Measurements from ENCODE around the gene NQO2.

Gene NQO2

DNA sequence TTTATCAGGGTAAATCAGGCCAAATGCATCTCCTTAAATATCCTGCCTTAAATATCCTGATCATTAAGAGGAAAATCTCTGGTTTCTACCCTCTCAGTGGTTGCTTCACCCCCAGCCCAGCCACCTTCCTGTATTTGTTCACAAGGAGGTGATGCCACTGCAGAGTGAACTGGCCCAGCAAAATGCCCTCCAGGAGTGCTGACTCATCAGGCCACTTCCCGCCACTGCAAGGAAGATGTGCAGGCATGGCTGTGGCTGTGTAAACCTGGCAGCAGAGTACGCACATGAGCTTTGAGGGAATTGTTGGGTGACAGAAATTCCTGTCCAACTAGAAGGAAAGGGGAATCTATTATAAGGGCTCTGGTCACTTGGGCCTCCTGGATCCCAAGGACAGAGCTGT is 13.8 kb downstream of the NQO2 start:
- H3K27ac ChIP-seq (ENCODE audit: extremely low read depth, low read depth, low read length): no peak overlapping the region
- H3K9me3 ChIP-seq (ENCODE audit: control insufficient read depth, insufficient read depth, low read depth, low read length): no peaks in the 10 kb centered on the region
- H3K4me3 ChIP-seq (ENCODE audit: low read depth, low read length): no peak overlapping the region
- H3K4me1 ChIP-seq (ENCODE audit: control insufficient read depth, insufficient read depth, low read length): no peaks in the 10 kb centered on the region
- peak; percentile 61; the same call in 1 of the 2 replicates for TF ChIP-seq GLIS1 (tag by site-specific recombination; IDR thresholded peaks at IDR 0.05)
- TF ChIP-seq, protein P1, sequence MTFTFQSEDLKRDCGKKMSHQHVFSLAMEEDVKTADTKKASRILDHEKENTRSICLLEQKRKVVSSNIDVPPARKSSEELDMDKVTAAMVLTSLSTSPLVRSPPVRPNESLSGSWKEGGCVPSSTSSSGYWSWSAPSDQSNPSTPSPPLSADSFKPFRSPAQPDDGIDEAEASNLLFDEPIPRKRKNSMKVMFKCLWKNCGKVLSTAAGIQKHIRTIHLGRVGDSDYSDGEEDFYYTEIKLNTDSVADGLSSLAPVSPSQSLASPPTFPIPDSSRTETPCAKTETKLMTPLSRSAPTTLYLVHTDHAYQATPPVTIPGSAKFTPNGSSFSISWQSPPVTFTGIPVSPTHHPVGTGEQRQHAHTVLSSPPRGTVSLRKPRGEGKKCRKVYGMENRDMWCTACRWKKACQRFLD (tag by site-specific recombination; IDR thresholded peaks at IDR 0.05): no peak
- ChIA-PET CTCF (interaction anchor here (1.8 kb wide), 1 partner anchor 12 kb away, joined by 8 read pairs; no protein-coding TSS in a partner anchor), POLR2A (interaction anchor here (1.2 kb wide), 1 partner anchor 12 kb away, joined by 3 read pairs; no protein-coding TSS in a partner anchor)
- peaks cover 3 to 73% of the 10 kb centered on the region in 2 experiments; a peak in 1 of 3 replicates for H3K36me3 ChIP-seq (ENCODE audit: control insufficient read depth in 2 of 2, insufficient read depth in 1 of 2, low read length in 2 of 2)

DNA sequence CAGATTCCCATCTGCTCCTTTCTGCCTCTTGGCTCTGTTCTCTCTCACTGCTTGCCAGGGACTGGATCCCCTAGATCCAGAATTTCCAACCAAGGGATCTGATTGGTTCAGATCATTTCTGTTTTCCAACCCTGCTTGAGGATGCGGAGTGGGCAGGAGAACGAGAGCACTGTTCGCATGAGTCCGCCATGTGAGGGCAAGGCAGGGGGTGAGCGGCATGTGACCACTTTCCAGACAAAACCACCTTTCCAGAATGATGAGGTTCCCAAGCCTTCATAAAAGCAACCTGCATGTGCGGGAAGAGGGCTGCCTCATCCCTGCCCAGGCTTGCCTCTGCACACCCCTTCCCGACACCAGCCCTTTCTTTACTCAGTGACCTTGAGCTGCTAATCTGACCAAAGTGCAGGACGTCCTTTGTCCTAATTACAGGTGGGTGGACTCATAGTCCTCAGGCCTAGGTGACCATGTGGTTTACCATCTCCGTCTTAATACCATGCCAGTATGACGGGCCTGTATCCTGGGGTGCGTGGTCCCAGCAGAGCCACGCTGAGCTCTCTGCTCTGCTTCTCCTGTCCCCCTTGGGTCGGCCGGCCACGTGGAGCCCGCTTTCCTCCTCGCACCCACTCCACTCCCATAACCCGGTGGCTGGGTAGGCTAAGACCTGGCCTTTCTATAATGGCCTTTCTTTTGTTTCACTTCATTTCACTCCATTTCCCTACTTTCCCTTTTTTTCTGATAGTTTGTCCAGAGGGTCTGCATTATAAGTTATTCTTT is 14.4 kb downstream of the NQO2 start:
- POLR2A ChIA-PET: interaction anchor here (1.0 to 1.2 kb wide), 2 partner anchors 12 to 15 kb away, joined by 3 to 4 read pairs; partner anchors contain the start of gene NQO2
- CTCF ChIA-PET: interaction anchor here (1.8 kb wide), 1 partner anchor 12 kb away, joined by 8 read pairs; no protein-coding TSS in a partner anchor
- H3K4me1 ChIP-seq (ENCODE audit: control insufficient read depth, insufficient read depth, low read length): no peaks in the 10 kb centered on the region
- peaks cover 6 to 73% of the 10 kb centered on the region in 2 experiments; a peak in 1 of 3 replicates for H3K36me3 ChIP-seq (ENCODE audit: control insufficient read depth in 2 of 2, insufficient read depth in 1 of 2, low read length in 2 of 2)
- TF ChIP-seq ZNF549 (tag by site-specific recombination; IDR thresholded peaks at IDR 0.05) (no peak), KLF1 (tag by site-specific recombination; IDR thresholded peaks at IDR 0.05) (no peak), ZNF157 (tag by site-specific recombination; IDR thresholded peaks at IDR 0.05) (no peak), HOXC10 (CRISPR knock-in tag; IDR thresholded peaks at IDR 0.05) (no peak), ZNF777 (tag by site-specific recombination; IDR thresholded peaks at IDR 0.05; ENCODE audit: borderline replicate concordance) (no peak), SP7 (tag by site-specific recombination; IDR thresholded peaks at IDR 0.05) (no peak), ZNF354C (tag by site-specific recombination; IDR thresholded peaks at IDR 0.05; ENCODE audit: borderline replicate concordance, low read depth) (no peak), ZNF621 (tag by site-specific recombination; IDR thresholded peaks at IDR 0.05) (no peak), ZSCAN23 (tag by site-specific recombination; IDR thresholded peaks at IDR 0.05) (no peak), ZNF48 (tag by site-specific recombination; IDR thresholded peaks at IDR 0.05) (no peak), ZNF768 (tag by site-specific recombination; IDR thresholded peaks at IDR 0.05) (no peak)
- TF ChIP-seq, protein P2, sequence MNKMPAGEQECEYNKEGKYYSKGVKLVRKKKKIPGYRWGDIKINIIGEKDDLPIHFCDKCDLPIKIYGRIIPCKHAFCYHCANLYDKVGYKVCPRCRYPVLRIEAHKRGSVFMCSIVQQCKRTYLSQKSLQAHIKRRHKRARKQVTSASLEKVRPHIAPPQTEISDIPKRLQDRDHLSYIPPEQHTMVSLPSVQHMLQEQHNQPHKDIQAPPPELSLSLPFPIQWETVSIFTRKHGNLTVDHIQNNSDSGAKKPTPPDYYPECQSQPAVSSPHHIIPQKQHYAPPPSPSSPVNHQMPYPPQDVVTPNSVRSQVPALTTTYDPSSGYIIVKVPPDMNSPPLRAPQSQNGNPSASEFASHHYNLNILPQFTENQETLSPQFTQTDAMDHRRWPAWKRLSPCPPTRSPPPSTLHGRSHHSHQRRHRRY (tag by site-specific recombination; IDR thresholded peaks at IDR 0.05): no peak
- no peak overlapping the region for H3K4me3 ChIP-seq (ENCODE audit: low read depth, low read length)
- no peaks in the 10 kb centered on the region for H3K9me3 ChIP-seq (ENCODE audit: control insufficient read depth, insufficient read depth, low read depth, low read length)
- H3K27ac ChIP-seq (ENCODE audit: extremely low read depth, low read depth, low read length): no peak overlapping the region

DNA sequence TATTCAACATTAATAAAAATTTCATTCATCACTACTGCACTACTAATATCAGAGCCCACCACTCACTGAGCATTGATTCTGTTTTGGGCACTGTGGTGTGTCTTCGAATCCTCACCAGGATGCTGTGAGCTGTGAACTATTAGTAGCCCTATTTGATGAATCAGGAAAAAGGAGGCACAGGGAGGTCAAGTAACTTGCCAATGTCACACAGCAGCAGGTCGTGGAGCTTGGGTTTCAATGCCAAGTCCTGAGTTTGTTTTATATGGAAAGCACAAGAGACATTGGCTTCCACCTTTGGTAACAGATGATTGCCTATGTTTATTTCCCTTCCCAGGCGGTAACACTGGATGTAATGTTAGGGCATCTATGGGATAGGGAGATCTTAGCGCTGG is 15.0 kb downstream of the NQO2 start:
- Histone ChIP-seq H3K27ac (ENCODE audit: extremely low read depth, low read depth, low read length) (no peak overlapping the region), H3K4me3 (ENCODE audit: low read depth, low read length) (no peak overlapping the region), H3K9me3 (ENCODE audit: control insufficient read depth, insufficient read depth, low read depth, low read length) (no peaks in the 10 kb centered on the region), H3K36me3 (ENCODE audit: control insufficient read depth in 2 of 2, insufficient read depth in 1 of 2, low read length in 2 of 2) (peaks cover 6 to 75% of the 10 kb centered on the region in 2 experiments; a peak in 1 of 3 replicates), H3K4me1 (ENCODE audit: control insufficient read depth, insufficient read depth, low read length) (no peaks in the 10 kb centered on the region)
- TF ChIP-seq HOXC10 (CRISPR knock-in tag; IDR thresholded peaks at IDR 0.05) (no peak), ZBTB20 (tag by site-specific recombination; IDR thresholded peaks at IDR 0.05) (no peak), ZNF658 (tag by site-specific recombination; IDR thresholded peaks at IDR 0.05) (no peak), ZNF626 (tag by site-specific recombination; IDR thresholded peaks at IDR 0.05) (no peak), ZNF221 (tag by site-specific recombination; IDR thresholded peaks at IDR 0.05; ENCODE audit: borderline replicate concordance) (no peak), ZNF404 (tag by site-specific recombination; IDR thresholded peaks at IDR 0.05) (no peak), ZNF274 (IDR thresholded peaks at IDR 0.05; ENCODE audit: low read length) (no peak), ZNF274 (tag by site-specific recombination; IDR thresholded peaks at IDR 0.05; ENCODE audit: borderline replicate concordance) (no peak), SCRT2 (tag by site-specific recombination; IDR thresholded peaks at IDR 0.05) (no peak), ZSCAN30 (tag by site-specific recombination; IDR thresholded peaks at IDR 0.05) (no peak)
- TF ChIP-seq, protein P1 (tag by site-specific recombination; IDR thresholded peaks at IDR 0.05): no peak
- ChIA-PET CTCF (interaction anchor here (1.8 kb wide), 1 partner anchor 13 kb away, joined by 8 read pairs; no protein-coding TSS in a partner anchor), POLR2A (interaction anchor here (0.6 to 1.0 kb wide), 2 partner anchors 15 to 249 kb away, joined by 4 to 6 read pairs; partner anchors contain the start of genes NQO2 and WRNIP1)
